ENCODE data around the gene ABCF3.

- TF ChIP-seq, protein P1, sequence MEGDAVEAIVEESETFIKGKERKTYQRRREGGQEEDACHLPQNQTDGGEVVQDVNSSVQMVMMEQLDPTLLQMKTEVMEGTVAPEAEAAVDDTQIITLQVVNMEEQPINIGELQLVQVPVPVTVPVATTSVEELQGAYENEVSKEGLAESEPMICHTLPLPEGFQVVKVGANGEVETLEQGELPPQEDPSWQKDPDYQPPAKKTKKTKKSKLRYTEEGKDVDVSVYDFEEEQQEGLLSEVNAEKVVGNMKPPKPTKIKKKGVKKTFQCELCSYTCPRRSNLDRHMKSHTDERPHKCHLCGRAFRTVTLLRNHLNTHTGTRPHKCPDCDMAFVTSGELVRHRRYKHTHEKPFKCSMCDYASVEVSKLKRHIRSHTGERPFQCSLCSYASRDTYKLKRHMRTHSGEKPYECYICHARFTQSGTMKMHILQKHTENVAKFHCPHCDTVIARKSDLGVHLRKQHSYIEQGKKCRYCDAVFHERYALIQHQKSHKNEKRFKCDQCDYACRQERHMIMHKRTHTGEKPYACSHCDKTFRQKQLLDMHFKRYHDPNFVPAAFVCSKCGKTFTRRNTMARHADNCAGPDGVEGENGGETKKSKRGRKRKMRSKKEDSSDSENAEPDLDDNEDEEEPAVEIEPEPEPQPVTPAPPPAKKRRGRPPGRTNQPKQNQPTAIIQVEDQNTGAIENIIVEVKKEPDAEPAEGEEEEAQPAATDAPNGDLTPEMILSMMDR (IDR thresholded peaks at IDR 0.05), result no peak
- no peak for TF ChIP-seq POLR2A (IDR thresholded peaks at IDR 0.05)
Measured at GRCh38 chr3:184185461-184186183, 377 bp upstream of the ABCF3 start.

Data from vagina (tissue), 2 donors.